ENCODE data around the gene C18orf63.

Gene C18orf63

DNA sequence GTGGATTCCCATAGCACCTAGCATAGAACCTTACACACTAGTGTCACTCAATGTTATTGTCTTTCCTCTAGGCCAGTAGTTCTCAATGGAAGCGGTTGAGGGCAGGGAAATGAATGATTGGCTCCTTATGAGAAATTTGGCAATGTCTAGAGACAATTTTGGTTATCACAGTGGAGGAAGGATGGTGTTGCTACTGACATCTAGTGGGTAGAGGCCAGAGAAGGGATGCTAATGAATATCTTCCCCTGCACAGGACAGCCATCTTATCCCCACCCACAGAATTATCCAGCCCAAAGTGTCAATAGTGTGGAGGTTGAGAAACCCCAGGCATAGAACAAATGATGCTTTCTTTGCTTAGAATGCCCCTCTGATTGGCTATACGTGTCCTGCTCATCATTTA, 15.8 kb downstream of the C18orf63 start:
- peak; percentile 36 for FAIRE-seq

DNA sequence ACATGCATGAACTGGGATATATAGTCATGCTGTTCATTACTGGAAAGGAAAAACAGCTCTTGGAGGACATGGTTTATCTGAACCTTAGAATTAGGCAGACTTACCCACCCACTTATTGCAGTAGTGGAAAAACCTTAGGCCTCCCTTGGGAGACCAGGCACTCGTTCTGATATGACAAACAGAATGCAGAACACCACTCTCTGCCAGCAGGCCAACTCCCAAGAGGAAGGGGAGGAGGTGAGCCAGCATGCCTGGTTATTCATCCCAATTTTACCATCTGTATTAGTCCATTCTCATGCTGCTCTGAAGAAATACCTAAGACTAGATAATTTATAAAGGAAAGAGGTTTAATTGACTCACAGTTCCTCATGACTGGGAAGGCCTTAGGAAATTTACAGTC, 17.5 kb downstream of the C18orf63 start:
- no peak for FAIRE-seq

DNA sequence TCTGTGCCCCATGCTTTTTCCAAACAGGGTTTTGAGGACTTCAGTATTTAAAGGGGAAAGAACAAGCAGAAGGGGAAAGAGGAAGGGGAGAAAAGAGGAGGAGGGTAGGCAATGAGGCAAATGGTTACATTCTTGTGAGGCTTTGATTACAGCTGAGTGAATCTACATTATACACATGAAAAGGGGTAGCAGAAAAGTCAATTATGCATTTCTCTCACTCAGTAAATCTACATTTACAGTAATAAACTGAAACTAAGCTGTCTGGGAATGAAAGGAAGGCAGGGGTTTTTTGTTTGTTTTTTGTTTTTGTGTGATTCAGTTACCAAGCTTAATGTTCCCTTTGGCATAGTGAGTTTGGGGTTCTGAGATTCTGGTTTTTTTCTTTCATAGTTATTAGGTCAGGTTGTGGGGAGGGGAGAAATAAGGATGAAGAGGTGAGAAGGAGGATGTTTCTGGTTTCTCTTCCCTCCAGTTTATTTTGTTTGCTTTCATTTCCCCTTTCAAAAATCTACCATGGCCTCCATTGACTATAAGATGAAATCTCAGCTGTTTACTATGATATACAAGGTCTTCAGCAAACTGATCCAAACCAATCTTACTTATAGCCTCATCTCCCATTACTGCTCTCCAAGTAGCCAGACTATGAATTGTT, 18.7 kb downstream of the C18orf63 start:
- FAIRE-seq = no peak

DNA sequence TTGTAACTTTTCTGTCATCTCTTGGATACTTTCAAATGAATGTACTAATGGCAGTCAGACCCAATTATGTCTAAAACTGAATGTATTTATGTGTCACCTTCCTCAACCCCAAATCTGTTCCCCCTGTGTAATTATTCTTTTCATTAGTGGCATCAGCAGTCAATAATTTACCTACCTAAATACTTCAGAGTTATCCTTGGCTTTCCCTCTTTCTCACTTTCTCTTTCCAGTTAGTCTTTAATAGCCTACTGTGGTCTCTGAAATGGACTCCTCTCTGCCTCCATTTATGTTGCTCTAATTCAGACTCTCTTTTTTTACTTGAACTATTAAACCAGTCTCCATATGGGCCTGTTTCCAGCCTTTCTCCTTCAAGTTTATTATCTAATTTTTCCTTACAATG, 21.0 kb downstream of the C18orf63 start:
- no peak for FAIRE-seq

DNA sequence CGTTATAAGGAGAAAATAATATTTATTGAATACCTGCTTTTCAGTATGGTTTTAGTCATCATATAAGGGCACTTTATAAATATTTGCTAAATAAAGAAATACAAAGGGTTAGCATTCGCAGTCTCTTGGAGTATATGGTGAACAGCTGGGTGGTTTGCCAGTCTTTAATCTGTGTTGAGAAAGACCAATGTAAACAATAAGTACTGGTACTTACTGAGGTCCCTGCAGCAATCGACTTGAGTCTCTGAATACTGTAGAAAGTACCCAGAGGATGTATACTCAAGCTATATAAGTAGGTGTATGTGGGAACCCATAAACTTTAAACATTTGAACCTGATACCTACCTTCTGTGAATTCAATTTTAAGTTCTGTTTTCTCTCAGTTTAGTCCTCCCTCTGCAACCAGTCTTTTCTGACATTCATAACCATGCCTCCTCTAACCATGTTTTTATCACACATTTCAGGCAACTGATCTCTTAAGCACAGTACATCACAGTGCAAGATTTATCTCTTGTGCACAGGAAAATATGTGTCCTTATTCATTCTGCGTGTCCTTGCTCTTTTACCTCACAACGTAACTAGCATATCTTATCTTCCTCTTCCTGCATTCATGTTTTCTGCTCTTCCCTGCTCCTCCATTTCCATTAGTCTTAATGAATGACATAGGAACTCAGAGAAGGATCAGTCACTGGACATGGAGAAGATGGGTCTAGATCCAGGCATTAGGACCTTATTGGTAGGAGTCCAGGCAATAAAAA, 21.7 kb downstream of the C18orf63 start:
- no peak for FAIRE-seq

DNA sequence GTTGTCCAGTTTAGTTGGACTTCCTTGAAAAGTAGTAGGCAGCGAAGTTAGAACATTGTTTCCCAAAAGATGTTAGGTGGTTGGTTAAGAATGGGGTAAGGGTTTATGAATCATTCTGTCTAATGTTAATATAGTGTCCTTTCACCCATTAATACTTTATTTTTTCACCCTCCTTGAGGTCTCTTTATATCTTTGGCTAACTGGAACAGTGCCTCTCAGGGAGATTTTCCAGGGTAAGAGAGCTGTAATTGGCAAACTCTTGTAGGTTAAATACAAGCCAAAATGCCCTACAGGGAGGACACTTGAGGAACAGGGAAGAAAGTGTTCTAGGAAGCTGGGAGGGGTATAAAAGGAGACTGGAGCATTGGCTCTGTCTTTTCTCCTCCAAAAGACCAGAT, 22.3 kb downstream of the C18orf63 start:
- FAIRE-seq = no peak

DNA sequence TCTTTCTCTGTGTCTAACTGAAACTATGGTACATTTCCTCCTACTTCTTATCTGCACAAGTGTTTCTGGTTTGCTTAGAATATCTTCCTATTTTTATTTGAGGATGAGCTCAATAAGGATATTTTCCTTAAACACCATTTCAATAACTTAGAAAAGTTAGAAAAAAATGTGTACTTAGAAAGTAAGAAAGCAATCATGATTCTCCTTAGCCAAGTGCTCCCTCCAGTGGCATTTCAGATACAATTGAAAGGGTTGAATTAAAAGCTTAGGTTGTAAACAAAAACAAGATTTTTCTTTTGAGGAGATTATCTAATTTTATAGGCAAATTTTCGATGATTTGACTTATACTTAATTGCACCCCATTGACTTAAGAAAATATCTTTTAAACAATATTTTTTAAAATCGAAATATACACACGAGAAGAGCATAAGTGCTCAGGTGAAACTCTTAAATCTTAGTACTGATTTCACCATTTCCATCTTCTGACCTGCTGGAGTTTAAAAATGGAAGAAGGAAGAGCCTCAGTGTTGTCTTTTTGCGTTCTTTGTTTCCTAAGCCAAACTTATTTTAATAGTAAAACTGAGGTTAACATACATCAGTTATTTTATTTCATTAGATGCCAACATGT, 26.9 kb downstream of the C18orf63 start:
- peak; percentile 98 for FAIRE-seq

DNA sequence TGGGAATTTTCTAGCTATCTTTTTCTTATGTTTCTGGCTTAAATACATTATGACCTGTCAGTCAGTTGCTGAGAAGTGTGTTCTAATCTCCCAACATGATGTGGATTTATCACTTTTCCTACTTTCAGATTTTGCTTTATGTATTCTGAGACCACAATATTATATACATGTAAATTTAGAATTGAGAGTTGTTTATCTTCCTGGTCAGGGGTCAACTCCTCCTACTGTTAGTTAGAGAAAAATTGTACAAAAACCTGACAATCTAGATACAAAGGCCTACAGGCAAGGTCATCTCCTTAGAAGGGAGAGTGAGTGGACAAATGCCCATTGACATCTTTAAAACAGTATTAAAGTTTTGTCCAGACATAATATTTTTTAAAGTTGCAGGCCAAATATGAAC, 30.6 kb downstream of the C18orf63 start:
- no peak for FAIRE-seq

DNA sequence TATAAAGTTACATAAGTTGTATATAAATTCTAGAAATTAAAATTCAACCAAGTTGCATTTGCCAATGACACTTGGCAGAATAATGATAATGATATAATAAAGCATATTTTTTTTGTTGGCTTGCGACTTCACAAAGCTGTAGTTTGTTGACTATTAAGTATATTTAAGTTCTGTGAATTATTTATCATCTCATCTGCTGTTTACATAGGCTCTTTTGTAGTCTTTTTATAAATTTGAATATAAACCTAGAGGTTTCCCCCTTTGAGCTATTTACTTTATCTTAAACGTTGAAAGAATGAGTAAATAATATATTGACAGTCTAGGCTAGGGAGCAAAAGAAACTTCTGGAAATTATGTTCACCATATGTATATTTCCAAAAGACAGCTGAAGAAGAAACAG, 32.9 kb downstream of the C18orf63 start:
- no peak for FAIRE-seq

DNA sequence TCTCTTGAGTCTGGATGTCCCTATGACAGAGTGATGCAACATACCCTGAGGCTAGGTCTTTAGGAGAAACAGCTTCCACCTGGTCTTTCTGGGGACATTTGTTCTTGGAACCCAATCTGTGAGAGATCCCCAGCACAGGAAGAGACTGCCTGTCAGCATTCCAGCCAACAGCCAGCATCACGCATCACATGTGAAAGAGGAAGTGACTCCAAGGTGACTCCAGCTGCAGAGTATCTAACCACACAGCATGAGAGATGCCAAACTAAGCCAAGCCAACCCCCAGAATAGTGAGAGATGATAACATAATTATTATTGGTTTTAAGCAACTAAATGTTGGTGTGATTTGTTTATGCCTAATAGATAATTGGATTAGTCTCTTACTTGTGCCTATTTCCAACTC, 35.7 kb downstream of the C18orf63 start:
- no peak for FAIRE-seq

DNA sequence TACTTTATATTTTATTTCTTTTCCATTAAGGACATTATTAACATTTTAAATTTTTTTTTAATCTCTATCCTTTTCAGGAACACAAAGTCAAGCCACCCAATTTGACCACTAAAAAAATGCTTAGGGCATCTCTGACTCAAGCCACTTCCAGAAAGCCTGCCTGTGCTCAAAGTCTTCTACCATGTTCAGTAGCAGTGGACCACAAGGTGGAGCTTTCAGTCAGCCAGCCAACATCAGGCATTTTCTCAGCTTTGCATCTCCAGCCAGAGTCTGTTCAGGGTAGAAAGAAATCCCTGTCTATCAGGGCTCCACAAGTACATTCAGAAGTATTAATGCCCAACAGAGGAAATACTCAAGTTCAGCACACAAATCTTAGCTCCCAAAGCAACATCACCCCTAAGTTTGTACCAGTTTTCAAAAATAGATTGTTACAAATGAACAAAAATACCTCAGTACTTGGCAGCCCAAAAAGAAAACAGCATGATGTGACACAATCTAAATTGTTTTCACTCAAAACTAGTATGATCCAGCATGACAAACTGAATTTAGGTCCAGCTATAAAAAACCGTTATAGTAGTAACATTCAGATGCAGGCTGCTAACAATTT, 37.6 kb downstream of the C18orf63 start:
- peak; percentile 76 for FAIRE-seq

DNA sequence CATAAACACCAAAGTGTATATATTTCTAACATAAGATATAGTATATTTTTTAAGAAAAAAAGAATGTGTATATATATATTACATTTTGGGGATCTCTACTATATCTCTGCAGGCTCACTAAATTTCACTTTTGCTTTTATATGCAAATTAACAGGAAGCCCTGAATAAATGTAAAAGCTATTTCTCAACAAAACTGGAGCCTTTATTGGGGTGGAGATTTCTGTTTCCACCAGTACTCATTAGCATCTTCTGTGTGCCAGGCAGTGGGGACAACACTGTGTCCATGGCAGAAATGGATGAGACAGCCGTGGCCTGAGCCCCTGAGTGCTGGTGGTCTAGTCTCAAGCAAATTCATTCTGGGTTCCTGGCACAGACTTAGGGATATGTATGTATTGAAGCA, 41.3 kb downstream of the C18orf63 start:
- FAIRE-seq = no peak

DNA sequence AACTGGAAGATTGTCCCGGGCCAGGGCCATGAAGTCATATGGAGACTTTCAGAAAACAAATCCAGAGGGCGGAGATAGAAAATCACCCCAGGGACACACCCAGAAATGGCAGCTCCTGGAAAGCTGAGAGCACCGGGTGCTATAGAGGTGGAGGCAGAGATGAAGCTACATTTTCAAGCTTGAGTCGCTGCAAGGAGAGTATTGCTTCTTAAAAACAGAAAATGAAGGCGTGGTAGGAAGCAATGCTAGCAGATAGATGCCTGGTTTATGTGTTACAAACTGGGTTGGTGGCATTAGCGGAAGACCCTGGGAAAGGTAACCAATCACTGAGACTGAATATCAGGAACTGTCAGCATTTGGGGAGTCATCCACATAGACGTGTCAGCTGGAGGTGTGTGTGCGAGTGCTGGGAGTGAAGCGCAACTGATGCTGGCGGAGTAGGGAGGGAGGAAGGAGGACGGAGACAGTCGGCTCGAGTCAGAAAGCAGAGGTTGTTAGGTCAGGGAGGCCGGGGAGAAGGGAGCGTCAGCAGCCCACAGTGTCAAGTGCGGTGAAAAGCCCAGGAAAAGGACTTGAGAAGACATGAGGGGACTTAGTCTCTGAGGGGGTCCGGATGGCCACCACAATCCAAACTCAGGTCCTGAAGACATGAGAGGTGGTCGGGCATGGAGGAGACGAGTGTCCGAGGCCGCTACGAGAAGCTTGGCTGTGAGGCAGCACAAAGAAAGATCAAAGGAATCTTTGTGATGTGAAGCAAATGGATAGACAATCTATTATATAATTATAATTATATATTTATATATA, 45.4 kb downstream of the C18orf63 start:
- FAIRE-seq = no peak

DNA sequence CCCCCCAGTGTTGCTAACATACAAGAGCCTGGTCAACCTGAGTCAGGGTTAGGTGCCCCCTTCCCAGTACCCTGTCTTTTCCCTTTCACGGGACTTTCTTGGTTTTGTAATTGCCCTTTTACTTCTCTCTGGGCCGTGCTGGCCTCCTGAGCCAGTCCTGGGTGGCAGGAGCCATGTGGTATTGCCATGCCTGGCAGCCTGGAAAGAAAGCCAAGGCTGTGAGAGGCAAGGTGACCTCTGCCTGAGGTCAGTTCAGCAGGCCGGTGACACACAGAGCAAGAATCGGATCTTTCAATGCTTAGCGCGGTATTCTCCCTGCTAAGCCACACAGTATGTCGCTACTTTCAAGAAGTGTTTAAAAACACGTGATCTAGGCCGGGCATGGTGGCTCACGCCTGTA, 52.3 kb downstream of the C18orf63 start:
- FAIRE-seq = no peak

DNA sequence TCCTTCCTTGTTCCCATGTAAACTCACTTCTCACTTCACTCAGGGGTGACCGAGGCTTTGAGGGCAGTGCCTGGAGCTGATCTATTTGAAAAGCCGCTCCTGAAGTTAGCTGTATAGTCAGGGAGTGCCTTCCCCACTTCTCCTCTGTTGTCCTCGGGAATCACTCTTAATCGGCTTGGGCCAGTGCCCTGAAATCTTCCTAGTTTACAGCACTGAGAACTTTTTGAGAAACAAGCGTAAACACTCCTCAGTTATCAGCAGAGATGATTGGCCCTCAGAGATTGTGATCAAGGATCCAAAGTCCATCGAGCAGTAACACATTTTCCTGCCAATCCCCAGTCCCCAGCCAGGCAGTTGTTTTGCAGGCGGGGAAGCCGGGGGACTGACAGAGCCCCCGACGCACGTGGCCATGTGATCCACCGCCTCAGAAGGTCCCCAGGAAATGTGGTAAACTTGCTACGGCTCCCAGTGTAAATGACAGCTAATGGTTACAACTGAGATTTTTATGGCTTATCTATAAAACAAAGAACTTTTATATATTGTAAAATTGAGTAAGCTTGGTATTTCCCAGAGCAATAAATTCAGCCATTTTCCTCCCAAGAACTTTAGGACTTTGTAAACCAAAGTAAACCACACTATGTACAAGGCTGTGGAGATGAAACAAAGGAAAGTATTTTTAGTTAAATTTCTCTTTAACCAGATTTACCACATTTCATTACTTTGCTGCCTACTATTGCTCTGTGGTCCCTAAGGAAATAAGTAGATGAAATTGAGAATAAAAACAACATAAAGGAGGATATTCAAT, 53.5 kb downstream of the C18orf63 start:
- FAIRE-seq = no peak

DNA sequence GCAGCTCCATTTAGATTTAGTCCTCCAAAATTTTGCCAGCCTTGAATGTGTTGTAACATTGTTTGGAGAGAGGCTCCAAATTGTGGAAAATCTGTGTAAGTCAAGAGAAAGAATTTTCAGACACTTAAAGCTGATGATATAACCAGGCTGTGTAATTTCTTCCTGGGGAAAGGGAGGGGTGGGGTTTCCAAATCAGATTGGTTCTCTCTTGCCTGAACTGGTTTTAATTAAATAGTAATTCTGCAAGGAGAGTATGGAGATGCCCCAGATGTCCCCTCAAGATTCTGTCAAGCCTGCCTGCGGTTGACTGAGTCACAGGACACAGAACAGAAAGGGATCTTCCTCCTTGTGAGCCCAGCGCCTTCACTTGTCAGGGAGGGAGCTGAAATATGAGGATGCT, 54.5 kb downstream of the C18orf63 start:
- no peak for FAIRE-seq

DNA sequence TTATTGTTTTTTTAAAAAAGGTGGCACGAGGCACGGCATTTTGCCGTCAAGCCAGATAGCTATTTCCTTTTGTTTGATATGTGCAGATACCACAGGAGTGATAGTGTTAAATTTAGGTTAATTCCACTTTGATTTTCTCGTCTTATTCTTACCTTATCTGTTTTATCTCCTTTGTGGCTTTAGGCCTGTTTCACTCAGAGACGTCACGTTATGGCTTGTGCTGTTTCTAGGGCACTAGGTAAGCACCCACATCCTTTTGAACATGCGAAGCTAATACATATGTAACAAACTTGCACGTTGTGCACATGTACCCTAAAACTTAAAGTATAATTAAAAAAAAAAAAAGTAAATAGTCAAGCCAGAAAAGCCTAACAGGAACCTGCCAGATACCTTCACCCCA, 57.8 kb downstream of the C18orf63 start:
- FAIRE-seq = no peak

DNA sequence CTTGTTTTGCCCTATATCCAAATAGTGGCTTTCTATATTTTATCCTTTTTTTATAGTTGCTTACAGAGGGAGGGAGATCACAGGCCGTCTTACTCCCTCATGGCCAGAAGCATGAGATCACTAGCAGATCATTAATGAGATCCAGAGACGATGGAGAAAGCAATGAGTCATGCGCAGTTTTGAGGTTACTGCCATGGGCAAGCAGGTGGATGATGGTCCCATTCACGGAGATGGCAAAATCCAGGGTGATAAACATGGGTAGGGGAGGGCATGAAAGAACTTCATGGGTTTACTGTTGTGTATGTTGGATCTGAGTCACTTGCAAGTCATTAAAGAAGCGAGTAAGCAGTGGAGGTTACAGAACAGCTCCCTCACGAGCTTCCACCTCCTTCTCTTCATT, 60.4 kb downstream of the C18orf63 start:
- no peak for FAIRE-seq

DNA sequence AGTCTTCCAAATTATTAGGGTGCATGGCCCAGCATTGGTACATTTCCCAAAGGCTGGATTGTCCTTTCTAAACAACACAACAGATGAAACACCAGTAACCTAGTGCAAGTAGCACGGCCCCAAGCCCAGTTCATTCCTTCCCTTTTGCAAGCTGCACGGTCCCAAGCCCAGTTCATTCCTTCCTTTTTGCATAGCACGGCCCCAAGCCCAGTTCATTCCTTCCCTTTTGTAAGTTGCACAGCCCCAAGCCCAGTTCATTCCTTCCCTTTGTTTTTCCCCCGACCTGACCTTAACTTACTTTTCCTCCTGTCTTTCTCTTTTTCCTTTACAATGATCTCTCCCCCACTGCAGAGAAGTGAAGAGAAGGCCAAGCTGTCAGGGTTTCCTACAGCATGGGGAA, 60.9 kb downstream of the C18orf63 start:
- FAIRE-seq = no peak

DNA sequence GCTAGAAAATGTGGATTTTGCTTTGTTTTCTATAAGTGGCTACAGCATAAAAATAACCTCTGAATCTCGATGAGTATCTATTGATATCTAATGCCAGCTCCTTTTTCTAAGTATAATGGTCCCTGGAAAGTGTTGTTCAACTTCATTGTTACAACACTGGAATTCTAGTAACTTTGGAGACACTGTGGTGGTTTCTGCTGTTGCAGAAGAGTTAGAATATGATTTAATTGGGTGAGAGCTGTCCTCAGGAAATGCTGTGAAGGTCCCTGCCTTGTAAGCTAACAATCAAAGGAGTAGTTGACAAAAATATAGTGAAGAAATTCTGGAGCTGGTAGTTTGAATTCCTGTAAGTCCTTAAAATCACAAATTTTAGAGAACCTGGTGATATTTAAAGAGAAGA, 62.1 kb downstream of the C18orf63 start:
- FAIRE-seq = no peak

DNA sequence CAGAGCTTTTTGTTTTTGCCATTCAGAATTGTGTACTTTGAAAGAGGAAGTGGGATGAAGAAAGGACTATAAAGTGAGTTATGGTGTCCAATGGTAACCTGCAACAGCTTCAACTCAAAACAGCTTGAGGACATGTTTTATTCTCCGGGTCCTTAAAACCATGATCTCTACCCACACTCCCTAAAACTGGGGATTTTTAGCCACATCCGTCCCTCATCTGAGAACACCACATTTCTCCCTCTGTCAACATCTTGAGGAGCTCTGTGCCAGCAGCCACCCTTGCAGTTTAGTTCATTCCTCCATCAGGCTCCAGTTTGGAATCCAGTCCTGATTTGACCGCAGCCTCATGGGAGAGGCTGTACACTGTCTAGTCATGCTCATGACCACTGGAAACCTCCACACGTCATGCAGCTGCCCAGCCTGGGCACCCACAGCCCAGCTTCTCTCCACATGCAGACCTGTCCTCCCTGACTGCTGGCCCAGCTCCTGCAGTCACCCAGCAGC, 62.6 kb downstream of the C18orf63 start:
- no peak for FAIRE-seq

DNA sequence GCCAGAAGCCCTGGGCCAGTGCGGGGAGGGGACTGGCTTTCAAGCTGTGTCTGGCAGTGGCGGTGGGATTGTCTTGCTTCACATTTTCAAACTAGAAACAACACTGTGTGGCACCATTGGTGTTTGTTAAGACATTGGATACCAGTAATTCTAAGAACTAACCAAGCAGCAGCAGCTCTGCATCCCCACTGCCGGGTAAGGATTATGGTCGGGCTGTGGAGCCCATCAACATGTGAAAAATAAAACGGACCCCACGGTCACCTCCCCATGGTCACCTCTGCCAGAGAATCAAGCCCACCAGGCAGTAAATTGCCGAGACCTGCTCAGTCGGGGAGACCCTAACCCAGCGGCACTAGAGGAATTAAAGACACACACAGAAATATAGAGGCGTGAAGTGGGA, 65.3 kb downstream of the C18orf63 start:
- FAIRE-seq = no peak
